ENCODE results near the gene FBXW4.

FBXW4 gene

DNA sequence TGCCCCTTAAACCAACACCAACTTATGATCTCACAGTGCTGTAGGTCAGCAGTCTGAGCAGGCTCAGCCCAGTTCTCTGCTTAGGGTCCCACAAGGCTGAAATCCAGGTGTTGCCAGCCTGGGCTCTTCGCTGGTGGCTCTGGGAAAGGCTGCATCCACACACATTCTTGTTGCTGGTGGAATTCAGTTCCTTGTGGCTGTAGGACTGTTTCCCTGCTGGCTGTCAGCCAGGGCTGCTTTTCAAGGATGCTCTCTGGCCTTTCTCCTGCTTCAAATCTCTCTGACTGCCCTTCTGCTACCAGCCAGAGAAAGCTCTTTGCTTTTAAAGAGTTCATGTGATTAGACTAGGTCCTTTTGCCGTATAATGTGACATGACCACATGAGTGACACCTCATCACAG is 122.2 kb downstream of the FBXW4 start:
- H3K4me1 ChIP-seq: no peaks in the 10 kb centered on the region
- no peak overlapping the region for H3K4me3 ChIP-seq (ENCODE audit: low read depth, low read length)
- TF ChIP-seq, protein P1, sequence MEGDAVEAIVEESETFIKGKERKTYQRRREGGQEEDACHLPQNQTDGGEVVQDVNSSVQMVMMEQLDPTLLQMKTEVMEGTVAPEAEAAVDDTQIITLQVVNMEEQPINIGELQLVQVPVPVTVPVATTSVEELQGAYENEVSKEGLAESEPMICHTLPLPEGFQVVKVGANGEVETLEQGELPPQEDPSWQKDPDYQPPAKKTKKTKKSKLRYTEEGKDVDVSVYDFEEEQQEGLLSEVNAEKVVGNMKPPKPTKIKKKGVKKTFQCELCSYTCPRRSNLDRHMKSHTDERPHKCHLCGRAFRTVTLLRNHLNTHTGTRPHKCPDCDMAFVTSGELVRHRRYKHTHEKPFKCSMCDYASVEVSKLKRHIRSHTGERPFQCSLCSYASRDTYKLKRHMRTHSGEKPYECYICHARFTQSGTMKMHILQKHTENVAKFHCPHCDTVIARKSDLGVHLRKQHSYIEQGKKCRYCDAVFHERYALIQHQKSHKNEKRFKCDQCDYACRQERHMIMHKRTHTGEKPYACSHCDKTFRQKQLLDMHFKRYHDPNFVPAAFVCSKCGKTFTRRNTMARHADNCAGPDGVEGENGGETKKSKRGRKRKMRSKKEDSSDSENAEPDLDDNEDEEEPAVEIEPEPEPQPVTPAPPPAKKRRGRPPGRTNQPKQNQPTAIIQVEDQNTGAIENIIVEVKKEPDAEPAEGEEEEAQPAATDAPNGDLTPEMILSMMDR (IDR thresholded peaks at IDR 0.05; ENCODE audit: low read depth, low read length): no peak
- no peaks in the 10 kb centered on the region for H3K36me3 ChIP-seq
- peaks cover 5% of the 10 kb centered on the region; the same call in 1 of the 2 replicates for H3K9me3 ChIP-seq
- peaks cover 5% of the 10 kb centered on the region for H3K27me3 ChIP-seq
- DNase-seq: no peak

DNA sequence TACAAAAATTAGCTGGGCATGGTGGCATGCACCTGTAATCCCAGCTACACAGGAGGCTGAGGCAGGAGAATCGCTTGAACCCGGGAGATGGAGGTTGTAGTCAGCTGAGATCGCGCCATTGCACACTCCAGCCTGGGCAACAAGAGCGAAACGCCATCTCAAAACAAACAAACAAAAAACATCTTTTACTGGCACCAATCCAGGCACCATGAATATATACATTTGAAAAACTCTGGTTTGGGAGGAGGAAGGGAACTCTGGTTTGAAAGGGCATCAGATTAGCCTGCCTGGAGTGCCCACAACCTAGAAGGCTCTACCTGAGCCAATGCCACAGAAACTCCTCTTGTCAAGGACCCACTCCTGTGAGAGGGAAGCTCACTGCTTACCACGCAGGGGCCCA is 122.8 kb downstream of the FBXW4 start:
- Histone ChIP-seq H3K4me3 (ENCODE audit: low read depth, low read length) (no peak overlapping the region), H3K9me3 (peaks cover 5% of the 10 kb centered on the region; the same call in 1 of the 2 replicates), H3K27me3 (peaks cover 5% of the 10 kb centered on the region), H3K36me3 (no peaks in the 10 kb centered on the region), H3K4me1 (no peaks in the 10 kb centered on the region; the same call in 1 of the 2 replicates)
- TF ChIP-seq, protein P1 (IDR thresholded peaks at IDR 0.05; ENCODE audit: low read depth, low read length): no peak
- no peak for DNase-seq

DNA sequence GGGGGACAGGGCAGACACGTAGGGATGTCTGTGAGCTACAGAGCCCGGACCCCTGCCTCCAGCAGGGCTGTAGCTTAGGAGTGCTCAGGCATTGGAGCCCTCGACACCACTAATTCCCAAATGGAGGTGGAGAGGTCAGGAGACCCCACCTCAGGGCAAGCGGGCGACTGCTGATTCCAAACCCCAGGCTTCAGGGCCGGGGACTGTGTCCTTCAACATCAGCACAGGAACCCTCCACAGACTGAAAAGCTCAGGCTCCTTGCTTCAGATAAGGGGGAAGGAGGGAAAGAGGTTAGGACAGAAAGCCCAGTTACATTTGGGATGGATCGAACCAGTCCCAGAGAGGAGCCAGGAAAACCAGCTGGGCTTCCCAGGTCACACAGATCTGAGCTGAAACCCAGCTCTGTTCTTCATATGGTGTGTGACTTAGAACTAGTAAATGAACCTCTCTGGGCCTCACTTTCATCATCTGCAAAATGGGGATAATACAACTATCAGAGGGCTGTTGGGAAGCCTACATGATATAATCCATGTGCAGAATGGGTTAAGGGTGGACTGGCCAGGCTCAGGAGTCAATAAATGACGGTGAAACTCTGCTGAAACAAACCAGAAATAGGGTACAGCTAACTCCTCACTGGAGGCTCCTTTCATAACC is 123.6 kb downstream of the FBXW4 start:
- Histone ChIP-seq H3K36me3 (no peaks in the 10 kb centered on the region), H3K27me3 (peaks cover 5% of the 10 kb centered on the region), H3K4me1 (no peaks in the 10 kb centered on the region; the same call in 1 of the 2 replicates), H3K9me3 (peaks cover 5% of the 10 kb centered on the region; the same call in 1 of the 2 replicates), H3K4me3 (ENCODE audit: low read depth, low read length) (no peak overlapping the region)
- no peak for DNase-seq
- TF ChIP-seq, protein P1 (IDR thresholded peaks at IDR 0.05; ENCODE audit: low read depth, low read length): no peak

DNA sequence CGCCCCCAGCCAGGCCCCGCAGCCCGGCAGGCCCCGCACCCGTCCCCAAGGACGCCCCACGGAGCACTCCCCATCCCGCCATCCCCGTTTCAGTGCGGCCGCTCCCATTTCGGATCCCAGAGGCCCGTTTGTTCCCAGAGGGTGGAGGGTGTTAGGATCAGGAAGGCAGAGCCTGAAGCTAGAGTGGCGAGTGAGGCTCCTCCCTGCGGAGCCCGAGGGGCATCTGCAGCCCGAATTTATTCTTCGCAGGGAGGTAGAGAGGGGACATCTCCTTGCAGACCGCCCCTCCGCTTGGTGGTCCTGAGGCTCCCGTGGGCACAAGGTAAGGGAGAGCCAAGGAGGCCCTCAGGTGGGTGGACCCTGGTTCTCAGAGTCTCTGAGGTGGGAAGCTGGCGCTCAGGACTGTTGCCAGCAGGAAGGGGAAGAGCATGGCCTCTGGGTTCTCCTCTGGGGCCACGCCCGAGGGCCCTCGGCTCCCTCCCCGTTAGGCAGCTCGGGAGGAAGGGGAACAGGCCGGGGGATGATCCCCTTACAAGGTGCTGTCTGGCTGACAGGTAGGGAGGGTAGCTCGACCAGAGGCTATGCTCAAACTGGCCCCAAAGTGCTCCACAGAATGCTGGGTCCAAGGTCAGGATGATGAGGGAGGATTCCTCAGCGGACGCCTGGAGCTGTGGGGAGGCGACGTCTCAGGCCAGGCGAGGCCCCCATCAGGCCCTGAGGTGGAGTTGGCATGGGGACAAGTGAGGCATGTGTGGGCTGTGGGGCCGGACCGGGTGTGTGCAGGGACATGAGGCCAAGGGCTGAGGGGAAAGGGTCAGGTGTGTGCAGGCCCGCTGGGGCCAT is 124.3 kb downstream of the FBXW4 start:
- Histone ChIP-seq H3K4me1 (no peaks in the 10 kb centered on the region; the same call in 1 of the 2 replicates), H3K4me3 (ENCODE audit: low read depth, low read length) (peak overlapping the region; percentile 71), H3K9me3 (peaks cover 5% of the 10 kb centered on the region; the same call in 1 of the 2 replicates), H3K27me3 (peaks cover 5% of the 10 kb centered on the region), H3K36me3 (no peaks in the 10 kb centered on the region)
- no peak for DNase-seq
- TF ChIP-seq, protein P1 (IDR thresholded peaks at IDR 0.05; ENCODE audit: low read depth, low read length): no peak

DNA sequence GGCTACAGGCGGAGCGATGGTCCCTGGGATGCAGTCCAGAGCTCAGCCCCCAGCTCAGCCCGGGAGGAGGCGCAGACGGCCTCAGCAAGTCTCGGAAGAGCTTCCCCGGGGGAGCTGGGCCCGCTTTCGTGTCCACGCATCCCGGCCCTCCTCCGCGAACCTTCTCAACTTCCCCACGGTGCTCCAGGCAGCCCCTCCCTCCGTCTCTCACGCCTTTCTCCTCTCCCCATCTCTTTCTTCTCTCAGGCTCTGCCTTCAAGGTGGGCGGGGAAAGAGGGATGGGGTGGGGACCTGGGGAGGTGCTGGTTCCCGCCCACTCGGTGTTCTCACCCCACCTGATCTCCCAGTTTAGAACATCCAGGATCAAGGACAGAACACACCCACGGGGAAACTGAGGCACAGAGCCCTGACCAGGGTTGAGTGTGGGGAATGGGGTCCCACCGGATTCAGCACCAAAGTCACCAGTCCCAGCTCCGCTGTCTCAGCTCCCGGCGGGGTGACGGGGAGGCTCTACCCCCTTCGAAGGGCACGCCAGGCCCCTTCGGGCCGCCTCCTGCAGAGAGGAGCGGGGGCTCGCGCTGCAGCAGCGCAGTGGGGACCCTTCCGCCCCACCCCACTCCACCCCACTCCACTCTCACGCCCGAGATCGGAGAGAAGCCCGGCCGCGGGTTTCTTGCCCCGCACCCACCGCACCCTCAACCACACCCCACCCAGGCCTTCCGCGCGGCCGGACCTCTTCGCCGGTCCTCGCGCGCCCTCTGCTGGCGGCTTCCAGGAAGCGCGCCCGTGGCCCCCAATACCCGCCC is 125.1 kb downstream of the FBXW4 start:
- peak; percentile 78 for DNase-seq
- H3K36me3 ChIP-seq: no peaks in the 10 kb centered on the region
- TF ChIP-seq, protein P1 (IDR thresholded peaks at IDR 0.05; ENCODE audit: low read depth, low read length): peak; percentile 46
- H3K27me3 ChIP-seq: peaks cover 5% of the 10 kb centered on the region
- H3K4me1 ChIP-seq: no peaks in the 10 kb centered on the region; the same call in 1 of the 2 replicates
- H3K9me3 ChIP-seq: peaks cover 5% of the 10 kb centered on the region; the same call in 1 of the 2 replicates
- peak overlapping the region; percentile 71 for H3K4me3 ChIP-seq (ENCODE audit: low read depth, low read length)
